Prostate gland (tissue), 2 donors: ENCODE measurements around the gene SERINC2. TPM values are rescaled to one million over a fixed set of nuclear protein-coding genes. Genes with fewer than 3 reads are reported as not detected.

ENCODE experiments used
- DNase-seq: peaks from one replicate; pipeline ENCODE4 v3.0.0-alpha.2; 2019; ENCODE audit warnings: low spot score
- H3K27ac ChIP-seq, 2 donors: fragments of 200-600 bp; sonication (generic); 2 replicates each; pipeline ENCODE4 v1.5.1; 2017 to 2019
- H3K27me3 ChIP-seq: fragments of 200-600 bp; sonication (generic); replicated peaks from 2 replicates; pipeline ENCODE4 v1.5.1; 2019; ENCODE audit not compliant: insufficient read depth
- H3K36me3 ChIP-seq, 2 donors: fragments of 200-600 bp; sonication (generic); 1 replicate in 1 of 2; 2 replicates in 1 of 2; pipeline versions ENCODE4 v1.5.1 to v1.8.1; 2017 to 2019
- H3K4me1 ChIP-seq: fragments of 200-600 bp; sonication (generic); replicated peaks from 2 replicates; pipeline ENCODE4 v1.5.1; 2019
- H3K4me3 ChIP-seq, 2 donors: fragments of 200-600 bp; sonication (generic); 2 replicates each; pipeline ENCODE4 v1.5.1; 2017 to 2019
- H3K9me3 ChIP-seq: fragments of 200-600 bp; sonication (generic); 2 replicates; pipeline ENCODE4 v1.5.1; 2017
- CTCF ChIP-seq, 4 experiments: fragments of 200-600 bp in 2 of 4; fragments of 450-650 bp in 2 of 4; sonication (generic) in 2 of 4; IDR thresholded peaks; 1 replicate in 3 of 4; 2 replicates in 1 of 4; pipeline ENCODE4 v1.5.1; 2016 to 2019; ENCODE audit warnings: antibody characterized with exemption in 4 of 4, mild to moderate bottlenecking in 2 of 4, moderate library complexity in 2 of 4
- POLR2A ChIP-seq: fragments of 450-650 bp; IDR thresholded peaks from one replicate; pipeline ENCODE4 v1.6.1; 2016; ENCODE audit warnings: antibody characterized with exemption, mild to moderate bottlenecking
- POLR2AphosphoS5 ChIP-seq: sonication (generic); formaldehyde crosslinking; IDR thresholded peaks from one replicate; pipeline ENCODE4 v1.6.1; 2017; ENCODE audit warnings: antibody characterized with exemption
- WGBS: methylation state at CpG from one replicate; pipeline ENCODE4 v1.1.5; 2018; 5-methylcytosine and 5-hydroxymethylcytosine counted together
- intact Hi-C: fragments of 100-400 bp; cut with DNase I; formaldehyde crosslinking; loops from one replicate; pipeline ENCODE4 v1.14.2; 2022
- total RNA-seq, 2 donors: library from RNA; depleted of rRNA; stranded (reverse); fragments of >200 nt; gene quantifications; one replicate each; pipeline ENCODE4 v1.1.0, GENCODE V29; 2016

SERINC2 gene
- total RNA-seq, 2 donors from 2014 or later, result 76.1 to 110 TPM

GRCh38 chr1:31434979-31435378, 22.0 kb downstream of the SERINC2 start:
- no peak for DNase-seq

GRCh38 chr1:31435471-31436409, 22.7 kb downstream of the SERINC2 start:
- Histone ChIP-seq H3K4me3 (no peak overlapping the region), H3K9me3 (no peaks in the 10 kb centered on the region), H3K36me3 (no peaks in the 10 kb centered on the region), H3K27me3 (no peaks in the 10 kb centered on the region), H3K27ac (no peak overlapping the region), H3K4me1 (no peaks in the 10 kb centered on the region)
- WGBS, result 86% methylated on average over 13 of the region's 13 CpGs
- intact Hi-C loops, result no loop called here
- no peak for DNase-seq
- no peak for TF ChIP-seq CTCF (IDR thresholded peaks at IDR 0.05)
- no peak for TF ChIP-seq POLR2A
- TF ChIP-seq POLR2AphosphoS5, result no peak

More at GRCh38 chr1:31434979-31435378, 22.0 kb downstream of the SERINC2 start:
- H3K4me3 ChIP-seq, result no peak overlapping the region
- TF ChIP-seq POLR2AphosphoS5 (no peak), CTCF (IDR thresholded peaks at IDR 0.05) (no peak), POLR2A (no peak)
- H3K27ac ChIP-seq, result no peak overlapping the region
- intact Hi-C loops, result no loop called here
- WGBS, result 47% methylated on average over 11 of the region's 12 CpGs
- H3K36me3 ChIP-seq, result no peaks in the 10 kb centered on the region
- no peaks in the 10 kb centered on the region for H3K9me3 ChIP-seq
- H3K4me1 ChIP-seq, result no peaks in the 10 kb centered on the region
- H3K27me3 ChIP-seq, result no peaks in the 10 kb centered on the region

- no peak for DNase-seq
- H3K27ac ChIP-seq, result no peak overlapping the region
Observed at GRCh38 chr1:31436596-31437432, 23.8 kb downstream of the SERINC2 start.

GRCh38 chr1:31437433-31438037, 24.5 kb downstream of the SERINC2 start:
- H3K27ac ChIP-seq, result no peak overlapping the region
- no peaks in the 10 kb centered on the region for H3K4me1 ChIP-seq
- intact Hi-C loops, result no loop called here
- H3K36me3 ChIP-seq, result no peaks in the 10 kb centered on the region
- no peaks in the 10 kb centered on the region for H3K27me3 ChIP-seq
- 79% methylated on average over 11 of the region's 11 CpGs for WGBS
- H3K4me3 ChIP-seq, result no peak overlapping the region
- DNase-seq, result no peak
- TF ChIP-seq CTCF (IDR thresholded peaks at IDR 0.05), result no peak
- TF ChIP-seq POLR2AphosphoS5, result no peak
- no peak for TF ChIP-seq POLR2A
- no peaks in the 10 kb centered on the region for H3K9me3 ChIP-seq

More at GRCh38 chr1:31436596-31437432, 23.8 kb downstream of the SERINC2 start:
- no peak for TF ChIP-seq CTCF (IDR thresholded peaks at IDR 0.05)
- TF ChIP-seq POLR2AphosphoS5, result no peak
- TF ChIP-seq POLR2A, result no peak
- intact Hi-C loops, result no loop called here
- Histone ChIP-seq H3K9me3 (no peaks in the 10 kb centered on the region), H3K36me3 (no peaks in the 10 kb centered on the region), H3K4me1 (no peaks in the 10 kb centered on the region), H3K4me3 (no peak overlapping the region), H3K27me3 (no peaks in the 10 kb centered on the region)
- WGBS, result 79% methylated on average over 9 of the region's 9 CpGs
